CD4-positive, alpha-beta T cell treated with Interferon gamma for 1 hour (primary cell): Measurements from ENCODE around the gene KLHL17.
"Not testable (repeated sequence)": the region's sequence is repeated elsewhere in the genome, so short reads cannot be mapped to it uniquely, and the experiment has no call there.

Experiments
- DNase-seq: peaks from one replicate; pipeline ENCODE4 v3.0.0-alpha.2; 2020

Gene KLHL17

GRCh38 chr1:970242-970972 lies 10.0 kb downstream of the KLHL17 start:
- no peak for DNase-seq

GRCh38 chr1:970973-971730 lies 10.8 kb downstream of the KLHL17 start:
- no peak for DNase-seq

GRCh38 chr1:971751-972506 lies 11.5 kb downstream of the KLHL17 start:
- no peak for DNase-seq

DNA sequence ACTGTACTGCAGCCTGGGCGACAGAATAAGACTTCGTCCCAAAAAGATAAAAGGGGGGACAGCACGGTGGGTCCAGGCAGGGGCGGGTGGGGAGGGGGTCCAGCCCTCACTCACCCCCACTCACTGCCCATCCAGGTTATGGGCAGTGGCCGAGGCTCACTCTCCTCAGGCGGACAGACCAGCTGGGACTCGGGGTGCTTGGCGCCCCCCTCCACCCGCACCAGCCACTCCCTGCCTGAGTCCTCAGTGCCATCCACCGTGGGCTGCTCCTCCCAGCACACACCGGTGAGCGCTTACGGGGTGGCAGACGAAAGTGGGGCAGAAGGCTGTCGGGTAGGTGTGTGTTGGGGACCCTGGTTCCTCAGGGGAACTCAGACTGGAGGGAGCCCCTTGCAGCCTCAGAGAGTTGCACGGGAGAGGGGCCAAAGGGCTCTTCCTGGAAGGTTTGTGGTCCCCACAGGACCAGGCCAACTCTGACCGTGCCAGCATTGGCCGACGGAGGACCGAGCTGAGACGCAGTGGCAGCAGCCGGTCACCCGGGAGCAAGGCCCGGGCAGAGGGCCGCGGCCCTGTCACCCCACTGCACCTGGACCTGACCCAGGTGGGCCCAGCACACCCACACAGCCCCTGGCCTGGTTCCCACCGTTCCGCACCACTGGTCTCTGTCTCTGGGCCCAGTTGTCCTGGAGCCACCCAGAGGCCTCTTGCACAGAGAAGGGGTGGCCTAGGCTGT lies 12.5 kb downstream of the KLHL17 start:
- DNase-seq: no peak

- DNase-seq: no peak
Observed at GRCh38 chr1:973459-974292, 13.3 kb downstream of the KLHL17 start.

DNA sequence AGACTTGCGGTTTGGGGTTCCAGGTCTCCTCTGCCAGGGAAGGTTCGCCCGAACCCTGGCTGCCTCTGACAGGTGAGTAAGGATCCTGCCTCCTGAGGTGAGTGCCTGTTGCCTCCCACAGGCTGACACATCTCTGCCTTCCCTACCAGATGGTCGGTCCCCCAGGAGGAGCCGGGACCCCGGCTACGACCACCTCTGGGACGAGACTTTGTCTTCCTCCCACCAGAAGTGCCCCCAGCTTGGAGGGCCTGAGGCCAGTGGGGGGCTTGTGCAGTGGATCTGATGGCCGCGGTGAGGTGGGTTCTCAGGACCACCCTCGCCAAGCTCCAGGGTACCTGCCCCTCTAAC lies 13.9 kb downstream of the KLHL17 start:
- no peak for DNase-seq

- no peak for DNase-seq
Observed at GRCh38 chr1:974687-975328, 14.4 kb downstream of the KLHL17 start.

DNA sequence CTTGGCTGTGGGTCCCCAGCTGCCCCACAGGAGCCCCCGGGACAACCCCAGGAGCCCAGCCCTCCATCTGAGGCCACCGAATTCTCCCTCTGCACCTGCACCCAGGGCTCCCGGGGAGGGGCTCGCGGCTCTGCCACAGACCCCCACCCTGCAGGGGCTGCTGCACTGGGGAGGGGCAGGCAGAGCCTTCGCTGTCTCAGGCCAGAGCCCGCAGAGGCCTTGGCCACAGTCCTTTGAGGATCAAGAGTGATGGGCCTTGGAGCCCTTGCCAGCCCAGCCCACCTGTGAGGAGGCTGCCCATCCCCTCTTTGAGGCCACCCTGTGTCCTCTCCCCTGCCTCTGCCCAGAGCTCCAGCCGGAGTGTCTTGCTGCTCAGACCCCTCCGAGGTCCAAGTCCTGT lies 15.0 kb downstream of the KLHL17 start:
- no peak for DNase-seq

- peak; percentile 68 for DNase-seq
Observed at GRCh38 chr1:975896-976683, 15.7 kb downstream of the KLHL17 start.

GRCh38 chr1:976791-977190 lies 16.4 kb downstream of the KLHL17 start:
- not testable (repeated sequence) for DNase-seq

- no peak for DNase-seq
Observed at GRCh38 chr1:978069-978834, 17.9 kb downstream of the KLHL17 start.

DNA sequence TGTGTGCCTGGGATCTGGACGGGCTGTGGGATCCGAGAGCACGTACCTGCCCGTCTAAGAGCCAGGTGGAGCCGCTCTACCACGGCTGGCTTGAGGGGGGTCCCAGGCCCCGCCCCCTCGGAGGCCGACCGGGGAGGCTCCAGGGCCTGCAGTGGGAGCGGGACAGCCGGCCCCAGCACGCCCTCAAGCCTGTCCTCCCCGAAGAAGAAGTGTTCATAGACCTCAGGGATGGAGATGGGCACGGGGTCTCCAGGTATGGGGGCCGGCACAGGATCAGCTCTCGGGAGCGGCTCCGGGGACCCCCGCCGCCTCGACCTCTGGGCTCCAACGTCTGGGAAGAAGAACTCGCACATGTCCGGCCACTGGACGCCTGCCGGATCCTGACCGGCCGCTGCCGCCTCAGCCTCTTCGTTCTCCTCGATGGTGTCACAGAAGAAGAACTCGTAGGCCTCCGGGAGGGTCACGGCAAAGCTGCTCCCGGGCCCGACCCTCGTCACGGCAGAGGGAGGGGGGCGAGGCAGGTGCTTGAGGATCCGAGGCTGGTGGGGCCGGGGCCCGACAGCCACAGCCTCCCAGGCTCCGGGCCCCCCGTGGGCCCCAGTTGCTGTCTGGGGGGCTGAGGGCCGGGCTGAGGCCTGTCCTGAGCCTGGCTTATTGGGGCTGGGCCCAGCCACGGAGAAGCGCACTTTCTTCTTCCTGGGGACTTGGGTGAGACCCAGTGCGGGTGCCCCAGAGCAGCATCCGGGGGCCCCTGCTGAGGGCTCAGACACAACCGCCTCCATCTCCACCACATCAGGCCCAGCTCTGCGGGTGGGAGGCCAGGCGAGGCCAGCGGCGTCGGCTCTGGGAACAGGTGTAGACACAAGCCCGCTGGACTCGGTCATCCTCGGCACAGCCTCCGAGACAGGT lies 18.7 kb downstream of the KLHL17 start:
- DNase-seq: no peak

DNA sequence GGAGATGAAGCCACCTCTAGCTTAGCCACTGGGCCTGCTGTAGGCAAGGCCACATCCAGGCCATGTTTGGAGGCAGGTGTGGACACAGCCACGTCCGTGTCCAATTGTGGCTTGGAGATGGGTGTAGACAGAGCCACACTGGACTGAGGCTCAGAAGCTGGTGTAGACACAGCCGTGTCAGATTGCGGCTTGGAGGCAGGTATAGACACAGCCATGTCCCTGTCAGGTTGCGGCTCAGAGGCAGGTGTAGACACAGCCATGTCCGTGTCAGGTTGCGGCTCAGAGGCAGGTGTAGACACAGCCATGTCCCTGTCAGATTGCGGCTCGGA lies 19.3 kb downstream of the KLHL17 start:
- no peak for DNase-seq

GRCh38 chr1:980137-980571 lies 19.8 kb downstream of the KLHL17 start:
- no peak for DNase-seq

- DNase-seq: no peak
Observed at GRCh38 chr1:980602-981395, 20.4 kb downstream of the KLHL17 start.

DNA sequence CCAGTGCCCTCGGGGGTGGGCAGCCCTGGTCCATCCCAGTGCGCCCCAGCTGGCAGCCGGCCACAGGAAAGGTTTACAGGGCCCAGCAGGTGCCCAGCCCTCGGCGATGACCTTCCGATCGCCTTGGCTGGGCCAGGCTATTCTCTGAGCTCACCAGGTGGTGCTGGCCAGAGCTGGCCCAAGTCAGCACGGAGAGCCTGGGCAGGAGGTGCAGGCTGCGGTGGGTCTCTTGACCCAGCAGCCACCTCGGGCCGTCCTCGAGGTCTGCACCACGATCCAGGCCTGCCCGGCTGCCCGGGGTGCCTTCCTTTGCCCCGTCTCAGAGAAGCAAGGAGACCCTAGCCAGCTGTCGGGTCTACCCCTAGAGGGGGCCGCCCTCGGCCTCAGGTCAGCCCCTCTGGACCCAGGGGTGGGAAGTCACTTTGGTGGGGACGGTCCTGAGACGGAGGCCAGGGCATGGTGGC lies 21.1 kb downstream of the KLHL17 start:
- DNase-seq: no peak

DNA sequence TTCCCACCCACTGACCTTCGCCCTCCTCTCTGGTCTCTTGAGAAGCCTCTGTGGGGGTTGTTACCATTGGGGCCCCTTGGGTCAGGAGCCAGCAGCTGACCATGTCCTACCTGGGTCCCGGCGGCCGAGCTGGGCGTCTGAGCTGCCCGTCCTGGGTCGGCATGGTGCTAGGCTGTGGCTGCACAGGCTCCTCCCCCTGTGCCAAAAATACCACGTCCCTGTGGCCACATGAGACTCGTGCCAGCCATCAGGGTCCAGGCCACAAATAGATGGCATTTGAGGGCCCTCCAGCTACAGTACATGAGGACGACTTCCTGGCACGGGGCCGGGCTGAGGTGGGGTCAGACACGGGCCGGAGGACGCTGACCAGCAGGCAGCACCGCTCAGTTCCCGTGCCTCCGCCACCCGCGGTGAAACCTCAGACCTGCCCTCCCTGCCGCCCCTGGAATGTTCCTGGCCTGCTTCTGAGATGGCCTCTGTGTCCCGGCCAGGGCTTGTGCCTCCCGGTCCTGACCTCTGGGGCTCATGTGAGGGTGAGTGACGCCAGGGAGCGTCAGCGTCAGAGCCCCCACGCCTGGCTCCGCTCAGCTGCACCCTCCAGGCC lies 21.7 kb downstream of the KLHL17 start, which contains the start of gene PERM1:
Gene PERM1, minus strand, starts transcription at position 139 of the 604 bp plus-strand sequence. CDS start 1,064 bp downstream, outside the sequence.
- no peak for DNase-seq
